Measurements from ENCODE around the gene PHACTR1. TPM values are rescaled to one million over a fixed set of nuclear protein-coding genes. Genes with fewer than 3 reads are reported as not detected.

Gene PHACTR1
- polyA plus RNA-seq, 1 of the 3 experiments (the other 2 are of a cell fraction), result 0.12 TPM

DNA sequence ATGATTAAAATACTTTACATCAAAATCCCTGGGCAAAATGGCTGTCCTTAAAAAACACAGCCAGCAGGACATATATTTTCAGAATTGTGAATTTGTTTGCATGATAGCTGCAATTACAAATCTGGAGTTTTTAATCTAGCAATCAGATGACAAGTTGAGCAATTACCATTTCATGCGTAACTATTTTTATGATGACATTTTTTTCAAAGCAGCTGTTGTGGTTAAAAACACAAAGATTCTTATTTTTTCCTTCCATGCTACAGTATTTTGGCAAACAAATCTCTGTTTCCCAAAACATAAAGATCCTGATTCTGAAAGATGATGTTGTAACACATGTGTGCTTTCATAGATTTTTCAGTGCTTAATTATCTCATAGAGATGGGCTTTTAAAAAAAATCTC, 90.2 kb downstream of the PHACTR1 start (continued):
- TF ChIP-seq SIN3A (IDR thresholded peaks at IDR 0.05; ENCODE audit: borderline replicate concordance, low read depth, low read length) (no peak), NRF1 (IDR thresholded peaks at IDR 0.05; ENCODE audit: low read depth, low read length) (no peak), NFIC (IDR thresholded peaks at IDR 0.05; ENCODE audit: borderline replicate concordance) (no peak), TAF1 (IDR thresholded peaks at IDR 0.05; ENCODE audit: borderline replicate concordance, low read depth, low read length) (no peak), EZH2phosphoT487 (IDR thresholded peaks at IDR 0.05; ENCODE audit: borderline replicate concordance, low read depth) (no peak), GATA2 (CRISPR knock-in tag; IDR thresholded peaks at IDR 0.05) (no peak), FOXJ3 (CRISPR knock-in tag; IDR thresholded peaks at IDR 0.05) (no peak)
- TF ChIP-seq, protein P1, sequence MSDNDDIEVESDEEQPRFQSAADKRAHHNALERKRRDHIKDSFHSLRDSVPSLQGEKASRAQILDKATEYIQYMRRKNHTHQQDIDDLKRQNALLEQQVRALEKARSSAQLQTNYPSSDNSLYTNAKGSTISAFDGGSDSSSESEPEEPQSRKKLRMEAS (IDR thresholded peaks at IDR 0.05; ENCODE audit: low read depth), result no peak
- TF ChIP-seq, protein P2, sequence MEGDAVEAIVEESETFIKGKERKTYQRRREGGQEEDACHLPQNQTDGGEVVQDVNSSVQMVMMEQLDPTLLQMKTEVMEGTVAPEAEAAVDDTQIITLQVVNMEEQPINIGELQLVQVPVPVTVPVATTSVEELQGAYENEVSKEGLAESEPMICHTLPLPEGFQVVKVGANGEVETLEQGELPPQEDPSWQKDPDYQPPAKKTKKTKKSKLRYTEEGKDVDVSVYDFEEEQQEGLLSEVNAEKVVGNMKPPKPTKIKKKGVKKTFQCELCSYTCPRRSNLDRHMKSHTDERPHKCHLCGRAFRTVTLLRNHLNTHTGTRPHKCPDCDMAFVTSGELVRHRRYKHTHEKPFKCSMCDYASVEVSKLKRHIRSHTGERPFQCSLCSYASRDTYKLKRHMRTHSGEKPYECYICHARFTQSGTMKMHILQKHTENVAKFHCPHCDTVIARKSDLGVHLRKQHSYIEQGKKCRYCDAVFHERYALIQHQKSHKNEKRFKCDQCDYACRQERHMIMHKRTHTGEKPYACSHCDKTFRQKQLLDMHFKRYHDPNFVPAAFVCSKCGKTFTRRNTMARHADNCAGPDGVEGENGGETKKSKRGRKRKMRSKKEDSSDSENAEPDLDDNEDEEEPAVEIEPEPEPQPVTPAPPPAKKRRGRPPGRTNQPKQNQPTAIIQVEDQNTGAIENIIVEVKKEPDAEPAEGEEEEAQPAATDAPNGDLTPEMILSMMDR (IDR thresholded peaks at IDR 0.05), result no peak

DNA sequence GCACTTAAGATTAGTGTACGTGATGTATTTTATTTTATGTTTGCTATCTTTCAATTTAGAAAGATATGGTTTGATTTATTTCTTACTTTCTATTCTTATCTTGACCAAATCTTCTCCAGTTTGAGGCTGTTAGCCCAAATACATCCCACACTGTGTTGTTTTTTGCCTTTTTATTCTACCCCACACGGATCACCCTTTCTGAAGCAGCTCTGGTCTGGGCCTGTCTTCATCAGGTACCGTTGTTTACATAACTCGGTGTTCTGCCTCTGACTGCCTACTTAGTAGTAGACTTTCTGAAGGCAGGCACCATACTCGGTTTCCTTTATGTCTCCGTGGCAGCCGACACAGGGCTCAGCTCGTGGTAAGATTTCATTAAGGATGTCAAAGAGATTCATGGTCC, 95.0 kb downstream of the PHACTR1 start:
- Histone ChIP-seq H3F3A (replicated peaks; ENCODE audit: insufficient read depth) (no peaks in the 10 kb centered on the region), H3K9ac (no peak overlapping the region), H3K9me3 (no peaks in the 10 kb centered on the region), H3K27ac (ENCODE audit: low read depth in 2 of 2, low read length in 1 of 2) (no peak overlapping the region), H3K4me2 (no peak overlapping the region), H3K36me3 (replicated peaks in 1 of 2; ENCODE audit: control insufficient read depth in 1 of 2, insufficient read depth in 2 of 2, low read length in 1 of 2) (no peaks in the 10 kb centered on the region), H4K20me1 (ENCODE audit: insufficient read depth) (no peaks in the 10 kb centered on the region), H3K27me3 (ENCODE audit: insufficient read depth) (no peaks in the 10 kb centered on the region), H2AFZ (ENCODE audit: low read depth) (peak overlapping the region; percentile 16; the same call in 1 of the 2 replicates), H3K9me2 (no peaks in the 10 kb centered on the region), H3K79me2 (ENCODE audit: insufficient read depth) (no peaks in the 10 kb centered on the region), H3K4me1 (ENCODE audit: control insufficient read depth in 1 of 2, insufficient read depth in 2 of 2, low read depth in 1 of 2, low read length in 1 of 2) (no peaks in the 10 kb centered on the region), H3K4me3 (ENCODE audit: low read depth in 2 of 2, low read length in 1 of 2) (no peak overlapping the region)
- no peak for TF ChIP-seq RXRA (IDR thresholded peaks at IDR 0.05; ENCODE audit: borderline replicate concordance, low read depth)
- no peak for TF ChIP-seq JUND (IDR thresholded peaks at IDR 0.05)
- ChIA-PET CTCF (interaction anchor here (0.6 kb wide), 1 partner anchor 200 kb away, joined by 3 read pairs; no protein-coding TSS in a partner anchor), POLR2A (no interaction called here)
- no peak for DNase-seq
- WGBS (ENCODE audit: low lambda C conversion rate), result 39% methylated on average over 8 of the region's 8 CpGs

DNA sequence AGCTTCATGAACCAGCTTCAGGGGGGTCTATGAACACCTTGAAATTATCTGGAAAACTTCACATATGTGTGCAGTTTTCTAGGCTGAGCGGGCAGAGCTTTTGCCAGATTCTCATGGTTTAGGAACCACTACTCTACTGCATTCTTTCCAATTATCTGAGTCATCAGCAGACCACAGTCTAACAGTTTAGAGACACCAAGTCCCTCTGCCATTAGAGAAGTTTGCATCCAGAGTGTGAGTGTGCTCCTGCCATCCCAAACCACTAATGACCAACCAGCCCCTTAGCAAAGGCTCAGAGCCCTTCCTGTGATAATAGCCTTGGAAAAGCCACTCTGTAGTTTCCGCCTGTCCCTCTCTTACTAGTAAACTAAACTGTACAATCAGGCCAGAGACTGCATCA, 96.8 kb downstream of the PHACTR1 start:
- Histone ChIP-seq H4K20me1 (ENCODE audit: insufficient read depth) (no peaks in the 10 kb centered on the region), H2AFZ (ENCODE audit: low read depth) (no peak overlapping the region), H3K9me2 (no peaks in the 10 kb centered on the region), H3F3A (replicated peaks; ENCODE audit: insufficient read depth) (no peaks in the 10 kb centered on the region), H3K9ac (no peak overlapping the region), H3K79me2 (ENCODE audit: insufficient read depth) (no peaks in the 10 kb centered on the region), H3K27me3 (ENCODE audit: insufficient read depth) (no peaks in the 10 kb centered on the region), H3K27ac (ENCODE audit: low read depth in 2 of 2, low read length in 1 of 2) (no peak overlapping the region), H3K4me1 (ENCODE audit: control insufficient read depth in 1 of 2, insufficient read depth in 2 of 2, low read depth in 1 of 2, low read length in 1 of 2) (no peaks in the 10 kb centered on the region), H3K9me3 (no peaks in the 10 kb centered on the region), H3K4me3 (ENCODE audit: low read depth in 2 of 2, low read length in 1 of 2) (no peak overlapping the region), H3K4me2 (no peak overlapping the region), H3K36me3 (replicated peaks in 1 of 2; ENCODE audit: control insufficient read depth in 1 of 2, insufficient read depth in 2 of 2, low read length in 1 of 2) (no peaks in the 10 kb centered on the region)
- no peak for DNase-seq
- WGBS (ENCODE audit: low lambda C conversion rate), result 60% methylated on average over 2 of the region's 2 CpGs
- TF ChIP-seq, protein P3, sequence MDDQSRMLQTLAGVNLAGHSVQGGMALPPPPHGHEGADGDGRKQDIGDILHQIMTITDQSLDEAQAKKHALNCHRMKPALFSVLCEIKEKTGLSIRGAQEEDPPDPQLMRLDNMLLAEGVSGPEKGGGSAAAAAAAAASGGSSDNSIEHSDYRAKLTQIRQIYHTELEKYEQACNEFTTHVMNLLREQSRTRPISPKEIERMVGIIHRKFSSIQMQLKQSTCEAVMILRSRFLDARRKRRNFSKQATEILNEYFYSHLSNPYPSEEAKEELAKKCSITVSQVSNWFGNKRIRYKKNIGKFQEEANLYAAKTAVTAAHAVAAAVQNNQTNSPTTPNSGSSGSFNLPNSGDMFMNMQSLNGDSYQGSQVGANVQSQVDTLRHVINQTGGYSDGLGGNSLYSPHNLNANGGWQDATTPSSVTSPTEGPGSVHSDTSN (IDR thresholded peaks at IDR 0.05), result no peak
- TF ChIP-seq GABPA (IDR thresholded peaks at IDR 0.05; ENCODE audit: low read depth) (no peak), FOXJ3 (CRISPR knock-in tag; IDR thresholded peaks at IDR 0.05) (no peak), MEF2A (IDR thresholded peaks at IDR 0.05; ENCODE audit: borderline replicate concordance, low read depth) (no peak), CHD2 (IDR thresholded peaks at IDR 0.05; ENCODE audit: low read length, partially characterized antibody) (no peak), POLR2AphosphoS5 (IDR thresholded peaks at IDR 0.05; ENCODE audit: low read depth, low read length) (no peak), FOSL2 (IDR thresholded peaks at IDR 0.05; ENCODE audit: borderline replicate concordance, low read depth) (no peak), TAF1 (IDR thresholded peaks at IDR 0.05; ENCODE audit: borderline replicate concordance, low read depth, low read length) (no peak), EZH2phosphoT487 (IDR thresholded peaks at IDR 0.05; ENCODE audit: borderline replicate concordance, low read depth) (no peak), FOXM1 (IDR thresholded peaks at IDR 0.05; ENCODE audit: low read depth) (no peak), JUND (IDR thresholded peaks at IDR 0.05) (no peak), SMC3 (IDR thresholded peaks at IDR 0.05; ENCODE audit: low read depth, low read length) (no peak), NRF1 (IDR thresholded peaks at IDR 0.05; ENCODE audit: low read depth, low read length) (no peak), GATA2 (CRISPR knock-in tag; IDR thresholded peaks at IDR 0.05) (no peak), RCOR1 (IDR thresholded peaks at IDR 0.05; ENCODE audit: low read length) (no peak)
- TF ChIP-seq, protein P4, sequence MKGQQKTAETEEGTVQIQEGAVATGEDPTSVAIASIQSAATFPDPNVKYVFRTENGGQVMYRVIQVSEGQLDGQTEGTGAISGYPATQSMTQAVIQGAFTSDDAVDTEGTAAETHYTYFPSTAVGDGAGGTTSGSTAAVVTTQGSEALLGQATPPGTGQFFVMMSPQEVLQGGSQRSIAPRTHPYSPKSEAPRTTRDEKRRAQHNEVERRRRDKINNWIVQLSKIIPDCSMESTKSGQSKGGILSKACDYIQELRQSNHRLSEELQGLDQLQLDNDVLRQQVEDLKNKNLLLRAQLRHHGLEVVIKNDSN (IDR thresholded peaks at IDR 0.05; ENCODE audit: borderline replicate concordance, low read depth), result no peak
- TF ChIP-seq, protein P2 (IDR thresholded peaks at IDR 0.05), result no peak
- CTCF ChIA-PET, result interaction anchor here (1.0 kb wide), 1 partner anchor 1227 kb away, joined by 4 read pairs; no protein-coding TSS in a partner anchor
- POLR2A ChIA-PET, result no interaction called here

Measured in SK-N-SH (cell line).